Fibroblast of upper back skin (primary cell): ENCODE data around the gene DHRS7.
A peak's percentile ranks its signal among the peaks of the same experiment; 100 is the strongest.

Experiments used
- DNase-seq: peaks from one replicate; pipeline ENCODE4 v3.0.0-alpha.2; 2013

Gene DHRS7

GRCh38 chr14:60164712-60165546 is at the start of gene DHRS7:
Gene DHRS7 (minus strand): TSS chr14:60165398. CDS start chr14:60165309, 89 bp downstream.
- peak; percentile 77 for DNase-seq

GRCh38 chr14:60214415-60215126 is 49.4 kb upstream of the DHRS7 start:
- no peak for DNase-seq

- DNase-seq: no peak
Observed at GRCh38 chr14:60214003-60214402, 48.8 kb upstream of the DHRS7 start.

DNA sequence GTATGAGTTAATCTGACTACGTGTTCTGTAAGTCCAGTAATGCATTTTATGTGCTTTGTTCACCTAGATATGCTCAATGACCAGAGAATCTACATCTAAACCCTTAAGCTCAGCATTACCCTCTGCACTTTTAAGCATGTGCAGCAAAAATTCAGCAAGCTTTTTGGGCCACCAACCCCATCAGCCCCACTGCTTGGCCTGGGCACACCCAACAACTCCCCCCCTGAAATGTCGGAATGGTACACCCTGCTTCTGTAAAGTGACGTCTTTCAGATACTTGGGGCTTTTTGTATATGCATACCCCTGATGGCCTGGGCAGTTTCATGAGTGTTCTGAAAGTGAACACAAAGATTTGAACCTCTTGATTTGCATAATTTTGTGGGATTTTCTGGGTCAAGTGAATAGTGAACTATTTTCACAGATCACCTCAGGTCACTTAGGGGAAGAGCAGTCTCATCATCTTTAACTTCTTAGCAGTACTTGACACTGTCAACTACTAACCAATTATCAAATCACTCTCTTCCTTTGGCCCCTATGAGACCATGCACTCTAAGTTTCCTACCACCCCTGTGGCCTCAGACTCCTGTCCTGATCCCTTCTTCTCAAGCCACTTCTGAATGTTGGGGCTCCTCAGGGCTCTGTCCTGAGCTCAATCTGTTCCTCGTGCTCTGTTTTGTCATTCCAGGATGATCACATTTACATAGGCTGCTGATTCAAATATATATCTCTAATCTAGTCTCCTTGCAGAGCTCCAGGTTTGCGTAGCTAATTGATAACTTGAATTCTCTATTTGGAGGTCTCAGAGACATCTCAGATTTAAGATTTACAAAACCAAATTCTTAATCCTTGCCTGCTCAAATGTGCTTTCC is 47.5 kb upstream of the DHRS7 start:
- DNase-seq: no peak

- no peak for DNase-seq
Observed at GRCh38 chr14:60211153-60211552, 46.0 kb upstream of the DHRS7 start.

- no peak for DNase-seq
Observed at GRCh38 chr14:60210703-60211102, 45.5 kb upstream of the DHRS7 start.

- no peak for DNase-seq
Observed at GRCh38 chr14:60206837-60207533, 41.8 kb upstream of the DHRS7 start.

DNA sequence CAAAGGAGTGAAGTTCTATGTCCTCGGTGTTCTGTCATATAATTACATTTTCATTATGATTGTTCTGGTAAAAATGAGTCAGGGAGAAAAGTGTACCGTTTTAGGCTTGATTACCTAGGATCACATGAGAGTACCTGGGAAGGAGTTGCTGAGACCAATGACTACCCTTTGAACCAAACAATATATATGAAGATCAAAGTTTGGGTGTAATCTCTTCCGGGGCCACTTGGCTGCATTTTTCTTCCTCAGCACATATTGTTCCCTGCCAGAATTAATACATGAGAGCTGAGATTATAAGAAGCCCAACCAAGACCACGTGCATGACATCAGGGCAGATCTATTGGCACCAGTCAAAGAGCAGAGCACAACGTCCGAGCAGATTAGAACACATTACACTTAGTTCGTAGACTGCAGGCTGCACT is 41.1 kb upstream of the DHRS7 start:
- no peak for DNase-seq

GRCh38 chr14:60204843-60205774 is 39.9 kb upstream of the DHRS7 start:
- DNase-seq: no peak

- no peak for DNase-seq
Observed at GRCh38 chr14:60204104-60204842, 39.1 kb upstream of the DHRS7 start.

DNA sequence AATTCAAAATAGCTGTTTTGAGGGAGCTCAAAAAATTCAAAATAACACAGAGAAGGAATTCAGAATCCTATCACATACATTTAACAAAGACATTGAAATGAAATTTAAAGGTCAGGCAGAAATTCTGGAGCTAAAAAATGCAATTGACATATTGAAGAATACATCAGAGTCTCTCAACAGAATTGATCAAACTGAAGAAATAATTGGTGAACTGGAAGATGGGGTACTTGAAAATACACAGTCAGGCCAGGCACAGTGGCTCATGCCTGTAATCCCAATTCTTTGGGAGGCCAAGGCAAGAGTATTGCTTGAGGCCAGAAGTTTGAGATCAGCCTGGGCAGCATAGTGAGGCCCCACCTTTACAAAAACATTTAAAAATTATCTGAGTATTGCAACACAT is 34.1 kb upstream of the DHRS7 start:
- no peak for DNase-seq

DNA sequence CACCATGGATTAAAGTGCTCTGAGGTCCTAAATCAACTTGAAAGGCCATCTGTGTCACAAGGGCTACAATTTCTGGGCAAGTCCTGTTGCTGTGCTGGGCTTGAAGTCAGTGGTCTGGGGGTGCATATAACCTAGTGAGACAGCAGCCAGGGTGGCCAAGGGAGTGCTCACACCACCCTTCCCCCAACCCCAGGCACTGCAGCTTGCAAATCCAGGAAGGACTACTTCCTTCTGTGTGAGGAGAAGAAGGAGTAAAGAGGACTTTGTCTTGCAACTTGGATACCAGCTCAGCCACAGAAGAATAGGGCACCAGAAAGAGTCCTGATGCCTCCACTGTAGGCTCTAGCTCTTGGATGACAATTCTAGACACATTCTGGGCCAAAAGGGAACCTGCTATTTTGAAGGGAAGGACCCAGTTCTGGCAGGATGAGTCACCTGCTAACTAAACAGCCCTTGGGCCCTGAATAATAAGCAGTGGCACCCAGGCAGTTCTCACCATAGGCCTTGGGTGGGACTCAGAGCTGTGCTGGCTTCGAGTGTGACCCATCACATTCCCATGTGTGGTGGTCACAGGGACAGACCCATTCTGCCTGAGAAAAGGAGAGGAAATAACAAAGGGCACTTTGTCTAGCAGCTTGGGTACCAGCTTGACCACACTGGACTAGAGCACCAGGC is 32.6 kb upstream of the DHRS7 start:
- DNase-seq: no peak

DNA sequence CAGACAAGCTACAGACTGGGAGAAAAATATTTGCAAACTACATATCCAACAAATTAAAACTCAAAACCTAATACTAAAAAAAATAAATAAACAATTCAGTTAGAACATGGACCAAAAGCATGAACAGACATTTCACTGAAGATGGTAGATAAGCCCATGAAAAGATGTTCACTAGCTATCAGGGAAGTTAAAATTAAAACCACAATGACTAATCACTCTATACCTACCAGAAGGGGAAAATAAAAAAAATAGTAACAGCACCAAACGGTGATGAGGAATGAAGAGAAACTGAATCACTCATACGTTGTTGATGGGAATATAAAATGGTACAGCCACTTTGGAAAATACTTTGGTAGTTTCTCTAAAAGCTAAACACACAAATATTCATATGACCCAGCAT is 31.1 kb upstream of the DHRS7 start:
- DNase-seq: no peak

- no peak for DNase-seq
Observed at GRCh38 chr14:60195179-60195810, 30.1 kb upstream of the DHRS7 start.

- DNase-seq: no peak
Observed at GRCh38 chr14:60189923-60190840, 25.0 kb upstream of the DHRS7 start.

DNA sequence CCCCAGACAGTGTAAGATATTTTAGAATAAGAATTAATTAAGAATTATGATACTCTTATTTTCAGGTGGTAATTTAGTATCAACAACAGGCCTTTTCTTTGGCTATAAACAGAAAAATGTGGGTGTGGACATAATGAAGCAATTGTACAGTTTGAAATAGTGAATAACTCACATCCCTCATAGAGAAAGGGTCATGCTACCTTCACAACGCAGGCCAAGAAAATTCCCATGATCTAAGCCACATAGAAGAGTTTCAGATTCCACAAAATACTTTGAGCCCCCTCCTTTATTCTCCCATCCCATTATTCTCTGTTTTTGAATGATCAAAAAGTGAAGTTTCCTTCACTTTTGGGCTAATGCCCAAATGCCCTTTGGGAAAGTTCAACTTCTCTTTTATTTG is 23.5 kb upstream of the DHRS7 start:
- no peak for DNase-seq

DNA sequence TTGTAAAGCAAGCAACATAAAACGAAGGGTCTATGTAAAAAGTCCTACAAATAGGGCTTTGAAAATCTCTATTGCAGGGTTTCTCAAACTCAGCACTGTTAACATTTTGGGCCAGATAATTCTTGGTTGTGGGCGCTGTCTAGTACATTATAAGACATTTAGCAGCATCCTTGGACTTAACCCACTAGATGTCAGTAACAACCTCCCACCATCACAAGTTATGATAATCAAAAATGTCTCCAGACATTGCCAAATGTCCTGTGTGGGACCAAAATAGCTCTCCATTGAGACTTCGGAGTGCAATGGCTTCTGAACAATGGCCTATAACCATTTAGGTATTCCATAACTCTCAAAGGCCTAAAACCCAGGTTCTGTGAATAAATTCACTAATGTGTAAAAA is 22.9 kb upstream of the DHRS7 start:
- DNase-seq: peak; percentile 23

DNA sequence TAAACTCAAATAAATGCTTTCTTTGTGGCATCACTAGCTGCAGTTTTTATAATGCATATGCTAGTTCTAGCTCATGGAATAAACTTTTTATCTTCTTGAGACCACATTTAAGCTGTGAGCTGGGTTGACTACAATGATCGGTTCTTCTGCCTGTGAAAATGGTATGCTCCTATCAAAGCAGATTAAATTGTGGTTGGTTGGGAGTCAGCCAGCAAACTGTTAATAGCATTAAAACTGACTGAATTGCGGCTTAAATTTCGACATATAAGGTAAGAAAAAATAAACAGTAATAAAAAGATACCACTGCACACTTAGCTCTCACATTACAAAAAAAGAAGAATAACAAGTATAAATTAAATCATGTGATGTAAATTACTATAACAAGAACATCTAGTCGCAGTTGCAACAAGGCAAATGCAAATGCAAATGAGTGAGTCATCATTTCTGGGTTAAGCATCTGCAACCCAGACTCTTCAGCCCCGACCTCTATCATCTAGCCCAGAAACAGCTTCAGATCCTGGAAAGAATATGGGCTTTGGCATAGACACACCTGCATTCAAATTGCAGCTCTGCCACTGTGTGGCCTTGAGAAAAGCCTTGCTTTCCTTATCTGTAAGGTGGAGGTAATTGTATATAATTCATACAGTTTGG is 19.8 kb upstream of the DHRS7 start:
- peak; percentile 10 for DNase-seq
